Stimulated activated CD8-positive, alpha-beta memory T cell treated with anti-CD3 and anti-CD28 coated beads, Interleukin-12 subunit alpha, Interleukin-12 subunit beta, amount 100 ng/mL, for 4 hours (primary cell): ENCODE results near the gene AMBRA1.
A peak's percentile ranks its signal among the peaks of the same experiment; 100 is the strongest.

ENCODE experiments used
- DNase-seq: peaks from one replicate; pipeline ENCODE4 v3.0.0-alpha.2; 2020; ENCODE audit warnings: low read depth

AMBRA1 gene

DNA sequence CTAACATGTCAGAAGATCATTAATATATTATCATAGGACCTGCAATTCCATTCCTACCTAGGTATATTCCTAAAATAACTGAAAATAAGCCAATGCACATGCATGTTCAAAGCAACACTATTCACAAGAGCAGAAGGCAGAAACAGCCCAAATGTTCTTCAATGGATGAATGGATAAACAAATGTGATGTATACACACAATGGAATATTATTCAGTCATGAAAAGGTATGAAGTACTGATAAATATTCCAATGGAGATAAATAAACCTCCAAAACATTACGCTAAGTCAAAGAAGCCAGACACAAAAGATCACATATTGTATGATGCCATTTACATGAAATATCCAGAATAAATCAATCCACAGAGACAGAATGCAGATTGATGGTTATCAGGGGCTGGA is 16.8 kb downstream of the AMBRA1 start:
- no peak for DNase-seq

DNA sequence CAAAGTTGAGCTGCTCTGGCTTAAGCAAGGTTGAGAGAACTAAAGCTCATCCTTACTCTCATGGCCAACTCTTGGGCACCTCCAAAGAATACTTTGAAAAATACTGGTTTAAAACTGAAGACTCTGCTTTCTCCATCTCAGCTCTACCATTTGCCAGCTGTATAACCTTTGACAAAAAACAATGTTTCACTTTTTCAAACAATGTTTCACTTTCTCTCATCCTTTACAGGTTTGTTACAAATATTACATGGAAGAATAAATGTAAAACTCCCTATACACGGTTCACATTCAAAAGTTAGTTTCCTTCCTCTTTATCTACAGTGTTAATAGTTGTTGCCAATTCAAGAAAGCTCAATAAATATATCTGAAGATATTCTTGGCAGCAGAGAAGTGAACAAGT is 19.2 kb downstream of the AMBRA1 start:
- no peak for DNase-seq

DNA sequence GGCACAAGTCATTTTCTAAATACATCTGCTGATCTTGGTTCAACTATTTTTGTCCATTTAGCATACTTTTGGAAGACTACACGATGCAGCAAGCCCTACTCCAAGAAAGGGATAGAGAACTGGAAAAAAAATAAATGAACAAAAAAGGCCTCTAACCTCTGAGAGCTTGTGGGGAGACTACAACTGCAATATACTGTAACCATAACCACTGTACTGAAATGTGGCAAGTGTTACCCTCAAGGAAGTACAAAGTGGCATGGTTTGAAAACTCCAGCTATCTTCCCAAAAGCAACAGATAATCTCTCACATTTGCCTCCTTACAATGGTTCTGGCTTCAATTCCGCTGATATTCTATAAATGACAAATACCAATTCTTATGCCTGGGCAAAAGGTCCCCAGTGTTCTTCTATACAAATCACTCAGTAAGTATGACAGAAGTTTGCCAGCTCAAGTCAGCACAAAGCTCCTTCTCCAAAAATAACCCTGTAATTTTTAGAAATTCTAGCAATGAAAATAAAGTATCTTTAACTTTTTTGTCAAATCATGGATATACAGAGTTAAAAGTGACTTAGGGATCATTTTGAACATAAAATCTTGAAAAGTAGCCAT is 22.9 kb downstream of the AMBRA1 start:
- no peak for DNase-seq

DNA sequence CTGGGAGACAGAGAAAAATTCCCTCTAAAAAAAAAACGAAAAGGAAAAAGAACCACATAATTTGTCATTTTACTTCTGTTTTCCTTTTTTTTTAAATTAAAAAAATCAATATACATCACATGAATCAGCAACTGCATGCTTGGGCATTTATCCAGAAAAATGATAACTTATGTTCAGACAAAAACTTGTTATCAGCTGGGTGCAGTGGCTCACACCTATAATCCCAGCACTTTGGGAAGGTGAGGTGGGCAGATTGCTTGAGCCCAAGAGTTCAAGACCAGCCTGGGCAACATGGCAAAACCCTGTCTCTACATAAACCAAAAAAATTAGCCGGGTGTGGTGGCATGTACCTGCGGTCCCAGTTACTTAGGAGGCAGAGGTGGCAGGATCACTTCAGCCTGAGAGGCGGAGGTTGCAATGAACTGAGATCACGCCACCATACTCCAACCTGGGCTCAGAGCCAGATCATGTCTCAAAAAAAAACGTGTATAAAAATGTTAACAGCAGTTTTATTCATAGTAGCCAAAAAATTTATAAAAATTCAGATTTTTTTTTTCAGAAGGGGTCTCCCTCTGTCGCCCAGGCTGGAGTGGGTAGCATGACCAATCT is 28.5 kb downstream of the AMBRA1 start:
- no peak for DNase-seq

DNA sequence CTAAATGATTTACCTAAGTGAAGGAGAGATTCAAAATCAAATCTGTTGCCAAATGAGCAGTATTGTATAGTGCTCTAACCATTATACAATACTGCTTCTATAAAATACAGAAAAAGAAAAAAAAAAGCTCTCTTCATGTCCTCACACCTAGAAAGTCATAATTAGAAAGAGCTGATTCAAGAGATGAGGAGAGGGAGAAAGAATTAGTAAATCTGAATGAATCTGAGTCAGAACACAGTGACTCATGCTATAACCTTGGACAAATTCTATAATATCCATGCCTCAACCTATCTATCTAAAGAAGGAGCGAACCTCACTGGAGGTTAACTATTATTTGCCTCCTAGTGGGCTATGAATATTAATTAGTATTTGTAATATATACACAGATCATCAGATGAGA is 29.4 kb downstream of the AMBRA1 start:
- no peak for DNase-seq

DNA sequence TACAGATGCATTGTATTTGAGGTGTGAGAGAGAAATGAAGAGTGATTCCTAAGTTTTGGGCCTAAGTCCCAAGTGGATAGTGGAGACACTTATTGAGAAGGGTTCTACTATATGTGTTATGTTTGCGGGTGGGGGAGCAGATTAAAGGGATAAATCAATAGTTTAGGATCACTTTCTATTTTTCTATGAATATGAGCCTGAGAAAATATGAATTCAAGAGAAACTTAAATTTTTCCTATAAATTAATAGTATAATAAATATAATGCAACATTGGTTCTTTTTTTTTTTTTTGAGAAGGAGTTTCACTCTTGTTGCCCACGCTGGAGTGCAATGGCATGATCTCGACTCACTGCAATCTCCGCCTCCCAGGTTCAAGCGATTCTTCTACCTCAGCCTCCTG is 31.3 kb downstream of the AMBRA1 start:
- no peak for DNase-seq

DNA sequence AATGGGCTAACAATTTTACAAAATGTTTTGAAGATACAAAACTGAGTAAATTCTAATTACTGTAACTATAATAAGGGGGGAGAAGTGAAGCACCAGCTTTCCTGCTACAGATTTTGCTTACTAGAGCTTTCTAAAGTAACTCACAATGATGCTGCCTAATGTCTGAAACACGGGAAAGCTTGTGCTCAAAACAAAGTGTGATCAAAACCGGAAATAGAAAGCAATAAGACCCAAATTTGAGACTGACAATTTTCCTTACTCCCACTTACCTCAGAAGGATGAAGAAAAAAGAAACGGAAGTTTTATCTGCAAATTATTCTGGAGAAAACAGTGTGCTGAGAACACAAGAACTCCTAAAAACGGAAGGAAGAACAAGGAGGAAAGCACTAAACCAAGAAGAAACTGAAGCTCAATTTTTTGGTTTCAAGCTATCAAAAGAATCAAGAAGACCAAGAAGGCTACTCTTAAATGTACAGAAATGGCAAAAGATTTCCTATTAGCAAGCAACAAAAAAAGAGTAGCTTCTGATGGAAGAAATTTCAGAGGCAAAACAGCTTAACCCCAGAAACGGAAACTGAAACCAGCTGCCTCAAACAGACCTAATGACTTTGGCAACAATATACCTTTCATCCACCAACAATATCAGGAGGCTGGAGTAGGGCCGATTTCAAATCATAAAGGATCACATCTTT is 33.4 kb downstream of the AMBRA1 start:
- DNase-seq: no peak

DNA sequence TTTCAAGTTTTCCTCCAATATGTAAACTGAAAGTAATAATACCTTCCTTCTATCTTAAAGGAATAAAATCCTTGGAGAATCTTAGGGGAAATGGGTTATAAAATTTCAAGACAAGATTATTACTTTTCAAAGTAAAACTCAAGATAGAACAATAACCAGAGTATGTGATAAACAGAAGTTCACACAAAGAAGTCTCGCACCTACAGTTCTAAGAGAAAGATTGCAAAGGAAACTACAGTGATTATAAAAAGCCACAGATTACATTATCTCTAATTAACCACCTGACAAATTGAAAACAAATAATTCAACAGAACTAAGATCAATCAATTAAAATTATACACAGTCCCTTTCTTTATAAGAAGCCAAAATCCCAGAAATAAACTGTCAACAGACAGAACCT is 34.0 kb downstream of the AMBRA1 start:
- no peak for DNase-seq

DNA sequence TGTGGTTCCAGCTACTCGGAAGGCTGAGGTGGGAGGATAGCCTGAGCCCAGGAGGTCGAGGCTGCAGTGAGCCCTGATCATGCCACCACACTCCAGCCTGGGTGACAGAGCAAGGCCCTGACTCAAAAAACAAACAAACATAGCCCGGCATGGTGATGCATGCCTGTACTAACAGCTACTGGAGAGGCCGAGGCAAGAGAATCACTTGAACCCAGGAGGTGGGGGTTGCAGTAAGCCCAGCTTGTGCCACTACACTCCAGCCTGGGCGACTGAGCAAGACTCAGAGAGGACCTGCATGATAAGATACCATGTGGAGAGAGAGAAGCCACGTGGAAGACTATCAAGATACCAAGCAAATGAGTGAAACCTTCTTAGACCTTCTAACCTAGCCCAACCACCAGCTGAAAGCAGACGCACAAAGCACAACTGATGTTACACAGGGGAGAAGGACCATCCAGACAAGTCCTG is 36.1 kb downstream of the AMBRA1 start:
- DNase-seq: no peak

DNA sequence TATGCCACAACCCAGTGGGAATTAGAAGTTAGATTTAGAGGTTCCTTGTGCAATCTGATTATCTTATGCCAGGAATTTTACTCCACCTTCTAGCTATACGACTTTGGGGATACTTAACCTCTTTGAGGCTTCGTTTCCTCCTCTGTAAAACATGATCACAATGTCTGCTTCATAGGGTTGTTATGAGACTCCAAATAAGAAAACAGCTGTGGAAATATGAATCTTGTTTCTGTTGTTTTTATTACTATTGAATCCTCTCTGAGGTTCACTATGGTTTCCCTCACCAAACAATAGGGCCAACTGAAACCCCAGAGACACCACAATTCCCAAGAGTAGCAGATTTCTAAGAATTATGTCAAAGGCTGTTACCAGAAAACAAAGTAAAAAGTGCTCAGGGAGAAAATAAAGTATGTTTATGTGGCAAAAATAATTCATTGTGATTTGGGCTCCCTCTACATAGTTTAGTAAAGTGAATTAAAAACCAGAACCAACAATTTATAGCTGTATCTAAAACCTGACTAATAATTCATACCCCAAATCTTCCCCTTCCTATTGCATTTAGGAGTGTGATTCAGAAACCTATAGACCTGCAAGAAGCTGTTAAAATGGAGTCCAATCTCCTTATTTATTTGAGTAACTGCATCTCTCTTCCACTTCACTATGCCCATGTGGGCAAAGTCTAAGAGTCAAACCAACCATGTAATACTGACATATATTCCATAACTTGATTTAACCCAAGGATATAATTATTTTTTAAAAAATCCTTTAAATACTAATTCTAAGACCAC is 38.4 kb downstream of the AMBRA1 start:
- no peak for DNase-seq

DNA sequence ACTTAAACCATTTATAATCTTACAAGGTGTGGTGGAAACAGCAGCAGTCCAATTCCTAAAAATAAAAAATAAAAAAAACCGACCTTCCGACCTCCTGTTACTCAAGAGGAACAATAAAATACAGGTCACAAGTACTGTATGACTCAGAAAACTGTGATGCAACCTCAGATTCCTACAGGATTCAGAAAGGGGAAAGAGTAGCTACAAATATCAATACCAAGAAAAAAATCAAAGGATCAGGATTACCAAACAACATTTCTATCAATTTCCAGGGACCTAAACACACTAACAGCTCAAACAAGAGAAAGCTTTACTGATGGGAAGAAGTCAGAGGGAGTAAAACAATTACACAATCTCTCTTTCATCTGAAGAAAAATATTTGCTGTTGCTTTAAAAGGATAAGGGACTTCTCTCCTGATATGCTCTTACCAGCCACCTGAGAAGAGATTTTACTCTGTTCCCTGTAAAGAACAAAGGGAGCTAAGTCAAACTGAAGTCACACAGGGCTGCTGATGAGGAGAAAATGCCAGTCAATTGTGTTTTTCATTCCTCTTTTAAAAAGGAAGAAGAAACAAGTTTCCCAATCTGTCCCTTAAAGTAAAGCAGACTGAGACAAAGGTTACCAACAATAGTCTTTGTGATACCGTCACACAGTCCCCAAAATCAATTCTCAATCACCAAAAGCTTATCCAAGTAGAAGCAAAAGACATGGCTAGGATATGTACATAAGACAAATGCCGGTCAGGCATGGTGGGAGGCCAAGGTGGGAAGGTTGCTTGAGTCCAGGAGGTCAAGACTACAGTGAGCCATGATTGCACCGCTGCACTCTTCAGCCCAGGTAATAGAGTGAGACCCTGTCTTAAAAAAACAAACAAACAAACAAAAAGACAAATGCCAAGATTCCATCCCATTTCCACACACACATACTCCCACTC is 39.3 kb downstream of the AMBRA1 start:
- DNase-seq: no peak

DNA sequence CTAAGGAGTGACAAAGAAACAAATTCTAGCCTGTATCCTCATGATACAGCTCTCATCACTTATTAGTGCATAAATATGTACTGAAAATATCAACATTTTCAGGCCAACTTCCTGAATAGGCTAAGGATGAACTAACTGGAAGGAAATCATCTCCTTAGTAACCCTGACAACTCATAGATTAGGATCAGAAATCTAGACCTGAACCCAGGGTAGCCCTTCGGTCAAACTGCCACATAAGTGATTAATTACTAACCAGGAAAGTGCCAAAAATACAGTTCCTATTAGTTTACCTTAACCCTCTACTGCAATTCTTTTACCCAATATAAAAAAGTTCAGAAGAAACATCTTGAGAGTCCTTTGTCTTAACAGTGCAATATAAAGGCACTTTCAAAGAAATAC is 40.0 kb downstream of the AMBRA1 start:
- DNase-seq: no peak

DNA sequence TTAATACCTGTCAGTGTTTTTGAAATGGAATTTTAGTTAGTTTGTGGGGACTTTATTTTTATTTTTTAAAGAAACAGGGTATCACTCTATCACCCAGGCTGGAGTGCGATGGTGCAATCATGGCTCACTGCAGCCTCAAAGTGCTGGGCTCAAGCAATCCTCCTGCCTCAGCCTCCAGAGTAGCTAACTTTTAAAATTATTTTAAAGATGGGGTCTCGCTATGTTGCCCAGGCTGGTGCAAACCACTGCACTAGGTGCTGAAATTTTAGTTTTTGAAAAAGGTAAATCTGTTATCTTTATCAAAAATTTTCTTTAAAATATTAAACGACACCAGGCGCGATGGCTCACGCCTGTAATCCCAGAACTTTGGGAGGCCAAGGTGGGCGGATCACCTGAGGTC is 42.6 kb downstream of the AMBRA1 start:
- DNase-seq: no peak

DNA sequence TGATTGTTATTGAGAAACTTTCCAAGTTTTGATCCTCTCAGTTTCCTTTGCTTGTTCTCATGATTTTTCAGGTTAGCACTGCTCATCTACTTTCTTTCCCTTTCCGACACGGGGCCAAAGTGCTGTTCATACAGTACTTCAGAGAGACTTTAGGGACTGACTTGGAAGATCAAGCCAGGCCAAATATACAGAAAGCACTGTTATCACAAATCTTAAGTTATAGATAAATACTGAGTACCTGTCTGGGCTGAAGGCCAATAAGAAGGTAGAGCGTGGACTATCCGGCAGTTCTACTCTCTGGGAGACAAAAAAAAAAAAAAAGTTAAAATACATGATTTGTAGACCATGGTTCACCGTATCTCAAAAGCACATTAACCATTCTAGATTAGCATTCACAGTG is 46.2 kb downstream of the AMBRA1 start:
- no peak for DNase-seq

DNA sequence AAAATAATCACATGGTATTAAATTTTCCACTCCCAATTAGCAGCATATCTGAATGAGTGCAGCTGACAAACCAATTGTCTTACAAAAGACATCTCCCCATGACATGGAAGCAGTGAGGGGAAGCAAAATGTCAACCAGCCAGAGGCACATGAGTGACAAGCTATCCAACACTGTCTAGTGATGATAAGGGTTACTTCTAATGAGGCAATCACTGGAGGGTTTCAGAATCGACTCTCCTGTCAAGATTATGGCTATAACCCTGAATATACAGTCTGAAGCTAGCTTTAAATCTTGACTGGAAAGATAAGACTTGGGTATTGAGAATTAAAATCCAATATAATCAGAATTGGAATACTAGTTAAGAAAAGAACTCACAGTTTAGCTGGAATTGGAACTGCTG is 50.3 kb downstream of the AMBRA1 start:
- DNase-seq: no peak

DNA sequence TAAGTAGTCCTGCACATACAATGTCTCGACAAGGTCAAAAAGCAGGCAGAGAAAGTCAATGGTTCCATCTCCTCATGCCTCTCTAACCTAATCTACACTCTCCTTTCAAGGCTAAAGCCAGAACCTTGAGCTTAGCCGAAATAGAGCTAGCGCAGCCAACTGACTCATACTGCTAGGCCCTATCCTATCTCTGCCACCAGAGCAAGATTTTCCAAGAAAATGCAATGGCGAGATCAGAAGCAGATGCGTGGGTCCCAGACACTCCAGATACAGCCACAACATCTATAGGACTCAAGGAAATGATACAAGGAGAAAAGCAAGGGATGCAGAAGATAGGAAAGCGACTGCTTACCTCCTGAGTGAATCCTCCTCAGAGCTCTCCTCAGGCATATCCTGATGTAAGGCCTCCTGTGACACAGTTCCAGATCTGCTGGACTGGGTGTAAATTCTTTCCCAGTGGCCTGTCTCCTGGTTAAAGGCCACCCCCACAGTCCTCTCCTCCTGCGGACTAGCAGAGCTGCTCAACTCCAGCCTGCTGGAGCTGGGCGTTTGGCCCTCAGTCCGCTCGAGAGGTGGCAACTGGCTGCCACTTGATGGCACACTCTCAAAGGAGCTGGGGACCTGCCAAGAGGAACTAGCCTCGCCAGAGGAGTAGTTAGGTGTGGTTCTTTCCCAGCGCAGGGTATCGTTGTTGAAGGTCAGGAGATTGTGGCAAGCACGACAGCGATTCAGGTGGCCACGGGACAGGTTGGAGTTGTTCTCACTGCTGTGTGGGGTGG is 52.0 kb downstream of the AMBRA1 start:
- no peak for DNase-seq

DNA sequence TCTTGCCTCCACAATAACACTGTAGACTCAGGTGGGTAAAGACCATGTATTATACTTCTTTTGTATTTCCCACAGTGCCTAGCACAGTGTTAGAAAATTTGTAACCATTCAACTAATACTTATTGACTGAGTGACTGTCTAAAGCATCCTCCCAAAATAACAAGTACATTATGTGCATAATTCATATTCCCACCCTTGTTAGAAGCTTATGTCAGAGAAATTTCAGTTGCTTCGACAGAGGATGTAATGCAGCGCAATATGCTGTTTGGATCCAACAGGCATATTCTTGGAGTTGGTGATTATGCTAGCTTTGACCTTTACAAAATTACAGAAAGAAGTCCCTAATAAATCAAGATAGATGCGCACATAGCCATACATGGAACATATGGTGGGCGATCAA is 53.0 kb downstream of the AMBRA1 start:
- no peak for DNase-seq

DNA sequence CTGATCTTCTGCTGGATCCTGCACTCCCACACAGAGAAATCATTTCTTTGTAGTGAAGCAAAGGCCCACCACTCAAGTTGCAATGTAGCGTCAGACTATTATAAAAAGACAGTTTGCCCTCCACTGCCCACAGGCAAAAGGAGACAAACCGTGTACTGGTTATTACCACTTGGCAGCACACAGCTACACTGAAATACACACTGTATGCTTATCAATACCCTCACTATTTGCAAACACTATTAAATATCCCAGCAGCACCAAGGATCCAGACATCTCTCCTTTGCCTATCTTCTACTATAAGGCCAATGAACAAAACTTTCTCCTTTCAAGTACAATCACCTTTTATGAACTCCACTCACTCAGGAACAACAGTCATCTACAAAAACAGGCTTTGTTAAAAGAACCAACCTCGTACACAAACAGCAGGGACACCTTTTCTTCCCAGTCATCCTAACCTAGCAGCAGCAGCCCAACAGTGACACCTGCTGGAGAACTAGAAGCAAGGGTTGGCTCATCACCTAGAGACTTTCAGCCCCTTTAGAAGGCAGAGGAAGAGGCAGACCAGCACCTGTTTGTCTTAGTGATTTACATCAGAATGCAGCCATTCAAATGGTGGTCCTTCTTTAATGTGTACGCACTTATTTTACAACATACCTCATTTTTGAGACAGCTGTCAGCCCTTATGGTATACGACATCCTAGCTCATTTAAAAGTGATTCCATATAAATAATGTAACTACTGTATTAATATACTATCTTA is 56.1 kb downstream of the AMBRA1 start:
- peak; percentile 12 for DNase-seq

DNA sequence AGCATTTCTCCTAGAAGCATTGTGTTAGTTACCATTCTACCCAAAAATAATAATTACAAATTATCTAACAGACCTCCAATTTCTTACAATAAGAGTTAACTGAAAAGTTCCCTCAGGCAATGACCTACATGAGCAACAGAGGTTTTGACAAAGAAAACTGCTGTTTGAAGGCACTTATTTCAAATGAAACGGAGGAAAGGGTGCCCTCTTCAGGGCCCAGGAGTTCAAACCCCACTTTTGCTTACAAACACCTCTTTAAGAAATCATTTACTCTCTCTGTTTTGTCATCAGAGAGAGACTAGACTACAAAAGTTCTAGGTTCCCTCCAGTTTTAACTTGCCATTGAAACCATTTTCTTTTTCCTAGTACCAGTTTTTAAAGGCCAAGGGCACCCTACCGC is 56.7 kb downstream of the AMBRA1 start:
- no peak for DNase-seq

DNA sequence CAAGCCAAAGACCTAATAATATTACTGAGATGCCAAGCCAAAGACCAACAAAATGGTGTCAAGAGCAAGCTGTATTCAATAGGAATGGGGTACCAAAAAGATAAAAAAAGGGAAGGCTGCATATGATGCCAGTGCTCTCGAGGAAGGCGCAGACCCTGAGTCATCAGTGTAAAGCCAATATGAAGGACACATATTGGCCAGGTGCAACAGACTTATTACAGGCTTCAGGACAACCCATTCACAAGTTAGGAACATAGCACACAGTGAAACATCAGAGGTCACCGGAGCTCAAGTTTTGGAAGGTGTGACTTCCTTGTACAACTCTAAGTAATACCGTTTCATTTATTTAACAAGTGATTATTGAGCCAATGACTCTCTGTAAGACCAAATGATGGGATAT is 58.1 kb downstream of the AMBRA1 start:
- no peak for DNase-seq
